ENCODE measurements around the gene LSS.

Gene LSS

DNA sequence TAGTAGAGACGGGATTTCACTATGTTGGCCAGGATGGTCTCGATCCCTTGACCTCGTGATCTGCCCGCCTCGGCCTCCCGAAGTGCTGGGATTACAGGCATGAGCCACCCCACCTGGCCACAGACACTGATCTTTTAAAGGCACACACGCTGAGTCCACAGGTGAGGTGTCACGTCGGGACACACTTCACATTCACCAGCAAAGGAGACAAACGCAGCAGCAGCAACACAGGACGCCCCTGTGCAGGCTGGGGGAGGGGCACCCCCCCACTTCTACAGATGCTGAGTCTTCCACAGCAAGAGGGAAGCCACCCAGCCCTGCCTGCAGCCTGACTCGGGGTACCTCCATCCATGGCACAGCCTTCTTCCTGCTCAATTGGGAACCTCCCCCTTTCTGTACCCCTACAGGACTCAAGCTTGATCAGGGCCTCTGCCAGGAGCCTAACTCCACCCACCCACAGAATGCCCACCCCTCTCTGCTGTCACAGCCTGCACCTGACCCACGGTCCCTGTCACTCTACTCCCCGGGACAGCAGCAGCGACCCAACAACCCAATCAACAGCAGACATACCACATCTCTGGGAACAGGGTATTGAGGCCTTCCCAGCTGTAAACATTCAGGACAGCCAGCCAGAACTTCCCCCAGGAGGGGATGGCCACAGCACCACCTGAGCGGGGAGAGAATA is 9.5 kb downstream of the LSS start:
- peaks cover 4% of the 10 kb centered on the region; the same call in 1 of the 2 replicates for H3K36me3 ChIP-seq (ENCODE audit: insufficient read depth, low read length)
- no peak overlapping the region for H3K9ac ChIP-seq (ENCODE audit: low read depth, low read length)
- no peaks in the 10 kb centered on the region for H3K4me1 ChIP-seq (ENCODE audit: insufficient read depth, low read length)
- no peaks in the 10 kb centered on the region for H3K9me3 ChIP-seq (ENCODE audit: control insufficient read depth, insufficient read depth, low read length)

DNA sequence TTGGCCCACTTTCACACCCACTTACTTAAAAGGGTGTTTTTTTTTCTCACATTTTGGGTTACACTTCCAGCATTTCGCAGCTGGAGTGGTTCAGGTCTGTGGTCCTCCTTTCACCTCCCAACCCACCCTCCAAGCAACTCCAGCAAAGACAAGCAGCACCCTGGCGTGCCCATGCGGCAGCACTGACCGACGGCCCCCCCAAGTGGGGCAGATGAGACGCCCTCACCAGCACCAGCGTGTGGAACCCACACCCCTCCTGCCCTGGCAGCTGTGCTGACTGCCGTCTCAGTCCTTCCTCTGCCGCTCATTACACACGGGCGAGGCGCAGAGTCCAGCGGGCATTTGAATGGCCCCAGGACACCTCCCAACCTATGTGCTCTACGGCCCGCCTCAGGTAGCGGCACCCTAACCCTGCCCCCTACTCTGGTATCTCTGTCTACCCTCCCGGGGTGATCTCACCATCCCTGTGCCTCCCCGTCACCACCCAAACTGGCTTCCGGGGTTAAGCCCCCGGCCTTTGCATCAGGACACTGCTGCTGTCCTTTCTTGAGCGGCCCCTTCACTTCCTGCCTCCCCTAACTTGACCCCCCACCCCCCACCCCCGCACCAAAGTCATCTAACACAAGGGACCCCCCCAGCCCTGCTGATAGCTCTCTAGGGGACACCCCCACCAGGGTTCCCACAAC is 10.9 kb downstream of the LSS start:
- Histone ChIP-seq H3K36me3 (ENCODE audit: insufficient read depth, low read length) (peaks cover 4% of the 10 kb centered on the region; the same call in 1 of the 2 replicates), H3K9ac (ENCODE audit: low read depth, low read length) (no peak overlapping the region), H3K4me1 (ENCODE audit: insufficient read depth, low read length) (no peaks in the 10 kb centered on the region), H3K9me3 (ENCODE audit: control insufficient read depth, insufficient read depth, low read length) (no peaks in the 10 kb centered on the region)

DNA sequence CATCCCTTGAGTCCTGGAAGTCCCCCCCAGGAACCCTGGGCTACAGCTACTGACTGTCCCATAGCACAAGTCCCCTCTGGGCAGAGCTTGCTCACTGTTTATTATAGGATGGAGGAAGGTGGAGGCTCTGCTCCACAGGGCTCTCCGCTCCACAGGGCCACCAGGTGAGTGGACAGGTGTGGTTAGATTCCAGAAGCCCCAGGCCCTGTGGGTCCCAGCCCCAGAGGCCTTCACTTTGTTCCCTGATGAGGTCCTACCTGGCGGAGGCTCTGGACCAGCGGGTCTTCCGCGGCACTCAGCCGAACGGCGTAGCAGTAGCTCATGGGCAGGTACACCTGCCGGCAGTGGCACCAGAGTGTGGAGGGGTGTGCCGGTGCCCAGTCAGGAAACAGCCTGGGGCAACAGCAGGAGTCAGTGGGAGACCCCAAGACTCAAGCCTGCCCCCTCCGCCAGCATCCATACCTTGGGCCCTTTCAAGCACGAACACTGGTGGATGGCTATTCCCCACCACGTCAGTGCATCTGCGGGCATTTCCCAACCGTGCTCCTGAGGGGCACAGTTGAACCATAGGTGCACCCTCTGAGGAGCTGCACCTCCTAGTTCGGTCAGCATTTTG is 12.3 kb downstream of the LSS start:
- Histone ChIP-seq H3K9me3 (ENCODE audit: control insufficient read depth, insufficient read depth, low read length) (no peaks in the 10 kb centered on the region), H3K4me1 (ENCODE audit: insufficient read depth, low read length) (no peaks in the 10 kb centered on the region), H3K36me3 (ENCODE audit: insufficient read depth, low read length) (no peaks in the 10 kb centered on the region; the same call in 1 of the 2 replicates), H3K9ac (ENCODE audit: low read depth, low read length) (no peak overlapping the region)

DNA sequence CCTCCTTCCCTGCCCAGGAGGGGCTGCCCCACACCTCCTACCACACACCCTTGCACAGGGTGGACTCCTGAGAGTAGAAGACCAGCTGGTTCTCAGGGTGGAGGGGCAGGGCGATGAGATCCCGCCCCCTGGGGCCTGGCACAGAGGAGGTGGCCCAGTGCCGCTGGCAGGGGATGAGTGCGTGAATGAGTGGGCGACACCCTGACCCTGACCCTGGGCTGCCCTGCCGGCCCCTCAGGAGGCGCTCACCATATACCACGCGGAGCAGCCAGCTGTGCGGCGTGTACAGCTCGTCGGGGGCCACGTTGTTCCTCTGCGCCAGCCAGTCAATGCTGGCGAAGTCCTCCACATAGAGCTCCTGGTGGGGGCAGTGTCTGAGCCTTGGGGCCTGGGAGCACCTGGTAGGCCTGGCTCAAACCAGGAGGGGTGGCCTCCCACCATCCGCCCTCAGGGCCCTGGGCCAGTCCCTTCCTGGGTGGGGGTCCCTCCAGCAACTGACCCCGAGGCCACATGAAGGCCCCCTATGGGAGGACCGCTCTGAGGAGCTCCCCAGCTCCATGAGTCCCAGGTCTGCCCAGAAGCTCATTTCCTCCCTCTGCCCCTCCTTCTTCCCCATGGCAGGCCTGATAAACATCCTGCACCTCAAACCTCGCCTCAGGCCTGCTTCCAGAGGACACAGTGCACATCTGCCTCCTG is 13.0 kb downstream of the LSS start:
- Histone ChIP-seq H3K36me3 (ENCODE audit: insufficient read depth, low read length) (no peaks in the 10 kb centered on the region; the same call in 1 of the 2 replicates), H3K9ac (ENCODE audit: low read depth, low read length) (no peak overlapping the region), H3K9me3 (ENCODE audit: control insufficient read depth, insufficient read depth, low read length) (no peaks in the 10 kb centered on the region), H3K4me1 (ENCODE audit: insufficient read depth, low read length) (no peaks in the 10 kb centered on the region)

DNA sequence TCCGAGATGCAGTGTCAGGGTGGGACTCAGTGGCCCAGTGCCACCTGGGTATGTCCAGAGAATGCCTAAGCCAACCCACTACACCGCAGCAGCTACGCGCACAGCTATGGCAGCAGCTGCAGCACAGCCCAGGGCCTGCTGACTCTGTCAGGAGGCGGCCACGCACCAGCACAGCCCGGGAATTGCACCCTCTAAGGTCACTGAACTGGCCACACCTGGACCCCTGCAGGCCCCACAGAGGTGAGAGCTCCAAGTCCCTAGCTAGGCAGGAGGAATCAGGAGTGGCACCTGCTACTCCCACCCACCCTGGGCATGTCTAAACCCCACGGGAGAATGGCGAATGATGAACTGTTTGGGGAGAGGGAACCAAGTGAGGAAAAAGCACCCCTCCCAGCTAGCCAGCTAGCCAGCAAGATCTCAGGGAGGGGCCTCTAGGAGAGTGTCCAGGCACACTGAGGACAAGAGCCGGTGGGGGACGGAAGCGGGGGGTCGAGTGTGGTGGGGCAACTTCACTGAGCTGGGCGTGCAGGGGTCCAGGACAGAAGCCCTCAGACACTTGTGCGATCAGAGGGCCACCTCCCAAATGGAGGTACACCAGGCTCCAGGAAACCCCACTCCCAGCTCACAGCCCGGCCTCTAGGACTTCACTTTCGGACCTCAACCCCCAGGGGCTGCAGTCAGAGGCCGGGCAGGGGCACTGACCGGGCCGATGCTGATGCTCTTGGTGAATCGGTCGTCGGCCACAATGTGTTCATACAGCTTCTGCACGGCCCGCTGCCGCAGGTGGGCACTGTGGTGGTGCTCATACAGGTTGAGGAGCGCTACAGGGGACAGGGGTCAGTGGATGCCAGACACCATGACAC is 13.9 kb downstream of the LSS start:
- Histone ChIP-seq H3K9me3 (ENCODE audit: control insufficient read depth, insufficient read depth, low read length) (no peaks in the 10 kb centered on the region), H3K36me3 (ENCODE audit: insufficient read depth, low read length) (peaks cover under 1% of the 10 kb centered on the region; the same call in 1 of the 2 replicates), H3K9ac (ENCODE audit: low read depth, low read length) (no peak overlapping the region; the same call in 1 of the 2 replicates), H3K4me1 (ENCODE audit: insufficient read depth, low read length) (no peaks in the 10 kb centered on the region)

DNA sequence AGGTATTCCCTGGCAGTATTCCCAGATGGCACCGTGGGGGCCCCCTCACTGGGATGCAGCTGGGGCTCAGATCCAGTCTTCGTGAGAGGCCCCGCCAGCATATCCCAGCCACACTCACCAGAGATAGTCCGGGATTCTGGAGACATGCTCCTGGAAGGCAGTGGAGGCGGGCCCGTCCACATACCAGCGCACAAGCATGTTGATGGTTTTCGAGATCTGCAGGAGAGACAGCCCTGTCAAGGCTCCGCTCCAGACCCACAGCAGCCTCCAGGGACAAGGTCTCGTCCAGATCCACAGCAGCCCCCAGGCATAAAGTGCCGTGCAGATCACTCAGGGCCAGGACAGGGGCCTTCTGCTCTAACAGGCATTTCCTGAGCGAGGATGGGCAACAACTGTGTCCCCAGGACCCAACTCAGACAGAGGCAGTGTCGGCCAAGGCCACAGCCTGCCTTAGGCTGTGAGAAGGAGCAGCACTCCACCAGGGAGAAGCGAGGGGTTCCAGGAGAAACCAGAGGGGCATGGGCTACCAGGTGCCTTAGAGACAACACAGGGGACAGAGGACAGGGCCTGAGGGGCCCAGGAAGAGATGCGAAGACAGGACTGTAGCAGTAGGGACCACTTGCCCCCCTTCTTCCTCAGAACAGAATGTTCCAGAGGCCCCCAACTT is 14.8 kb downstream of the LSS start:
- Histone ChIP-seq H3K9ac (ENCODE audit: low read depth, low read length) (no peak overlapping the region), H3K4me1 (ENCODE audit: insufficient read depth, low read length) (no peaks in the 10 kb centered on the region), H3K36me3 (ENCODE audit: insufficient read depth, low read length) (peaks cover 5% of the 10 kb centered on the region; the same call in 1 of the 2 replicates), H3K9me3 (ENCODE audit: control insufficient read depth, insufficient read depth, low read length) (no peaks in the 10 kb centered on the region)

DNA sequence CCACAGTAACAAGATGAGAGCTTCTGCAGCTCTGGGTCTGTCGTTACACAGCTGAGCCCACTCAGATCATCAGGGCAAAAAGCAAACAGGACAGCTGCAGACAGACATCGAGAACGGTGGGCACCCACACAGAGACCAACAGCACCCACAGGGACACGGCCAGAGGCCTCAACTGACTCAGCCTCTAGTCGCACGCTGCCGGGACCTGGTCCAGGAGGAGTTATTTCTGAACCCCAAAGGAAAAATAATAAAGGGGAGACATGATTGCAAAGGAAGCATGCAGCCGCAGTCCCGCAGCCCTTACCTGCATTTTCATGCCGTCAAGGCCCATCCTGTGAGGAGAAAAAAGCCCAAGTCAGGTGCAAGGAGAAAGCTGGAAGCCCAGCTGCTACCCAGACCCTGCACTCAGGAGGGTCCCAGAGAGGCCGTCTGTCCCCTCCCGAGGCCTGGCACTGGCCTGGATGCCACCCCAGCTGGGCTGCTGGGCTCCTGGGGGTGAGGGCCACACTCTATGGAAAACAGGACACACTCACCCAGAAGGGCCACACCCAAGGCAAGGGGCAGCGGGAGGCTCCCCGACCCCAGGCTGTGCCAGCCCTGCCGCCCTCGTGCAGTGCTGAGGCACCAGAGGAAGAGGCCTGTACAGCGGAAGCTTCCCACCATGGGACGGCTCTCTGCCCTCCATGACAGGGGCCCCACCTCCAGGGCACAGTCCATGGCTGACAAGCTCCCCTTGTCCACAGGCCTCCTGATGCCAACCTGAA is 15.7 kb downstream of the LSS start:
- no peaks in the 10 kb centered on the region for H3K4me1 ChIP-seq (ENCODE audit: insufficient read depth, low read length)

DNA sequence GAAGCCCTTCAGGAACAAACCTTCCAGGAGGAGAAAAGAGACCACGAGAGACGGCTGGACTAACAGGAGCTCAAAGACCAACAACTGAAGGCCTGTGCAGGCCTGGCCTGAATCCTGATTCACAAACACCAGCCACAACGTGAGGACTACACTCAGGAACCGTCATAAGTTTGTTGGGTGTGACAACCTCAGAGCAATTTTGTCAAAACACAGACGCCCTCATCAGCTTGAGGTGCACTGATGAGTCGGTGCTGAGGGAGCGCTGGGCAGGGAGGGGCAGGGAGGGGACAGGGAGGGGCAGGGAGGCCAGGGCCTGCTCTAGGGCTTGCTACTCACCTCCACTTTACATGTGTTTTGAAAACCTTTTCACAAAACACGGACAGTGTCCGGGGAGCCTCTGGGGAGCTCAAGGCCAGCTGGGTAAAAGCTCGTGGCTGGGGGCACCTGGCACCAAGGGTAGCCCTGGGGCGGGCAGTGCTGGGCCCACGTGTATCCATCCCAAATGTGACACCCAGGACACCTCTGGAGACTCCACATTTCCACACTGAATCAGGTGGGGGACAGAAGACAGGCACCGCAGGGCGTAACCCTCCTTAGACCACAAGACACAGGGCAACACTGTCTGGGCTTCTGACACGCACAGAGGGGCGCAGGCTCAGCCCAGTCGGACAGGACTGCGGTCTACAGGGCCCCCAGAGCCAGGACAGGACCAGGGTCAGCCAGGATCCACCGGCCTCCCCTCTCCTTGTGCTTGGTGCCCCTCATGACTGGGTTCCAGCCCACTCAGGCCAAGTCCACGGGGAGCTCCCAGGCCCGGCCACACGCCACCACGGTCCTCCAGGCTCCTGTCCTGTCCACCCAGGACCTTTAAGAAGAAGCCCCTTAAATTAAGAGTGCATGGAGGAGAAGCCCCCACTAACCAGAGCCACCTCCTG is 16.5 kb downstream of the LSS start:
- Histone ChIP-seq H3K36me3 (ENCODE audit: insufficient read depth, low read length) (peaks cover 5% of the 10 kb centered on the region; the same call in 1 of the 2 replicates), H3K9ac (ENCODE audit: low read depth, low read length) (no peak overlapping the region)

More for the DNA sequence above, 15.7 kb downstream of the LSS start:
- Histone ChIP-seq H3K9me3 (ENCODE audit: control insufficient read depth, insufficient read depth, low read length) (no peaks in the 10 kb centered on the region), H3K36me3 (ENCODE audit: insufficient read depth, low read length) (peaks cover 5% of the 10 kb centered on the region; the same call in 1 of the 2 replicates), H3K9ac (ENCODE audit: low read depth, low read length) (no peak overlapping the region)

DNA sequence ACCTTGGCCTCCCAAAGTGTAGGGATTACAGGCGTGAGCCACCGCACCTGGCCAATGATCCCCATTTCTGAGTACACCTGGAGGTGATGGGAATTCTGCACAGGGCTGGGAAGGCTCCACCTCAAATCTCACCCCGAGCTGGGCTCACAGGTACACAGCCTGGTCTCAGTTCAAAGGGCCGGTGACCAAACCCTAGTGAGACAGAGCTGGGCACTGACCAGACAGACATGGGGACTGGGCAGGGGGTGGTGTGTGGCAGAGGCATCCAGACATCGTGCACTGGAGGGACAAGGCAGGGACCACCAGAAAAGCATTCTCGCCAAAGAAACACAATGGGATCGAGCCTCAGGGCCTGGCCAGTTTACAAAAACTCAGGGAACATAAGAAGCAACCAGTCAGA is 17.2 kb downstream of the LSS start:
- Histone ChIP-seq H3K9ac (ENCODE audit: low read depth, low read length) (no peak overlapping the region), H3K9me3 (ENCODE audit: control insufficient read depth, insufficient read depth, low read length) (no peaks in the 10 kb centered on the region), H3K36me3 (ENCODE audit: insufficient read depth, low read length) (peaks cover 5% of the 10 kb centered on the region; the same call in 1 of the 2 replicates), H3K4me1 (ENCODE audit: insufficient read depth, low read length) (no peaks in the 10 kb centered on the region)

More for the DNA sequence above, 16.5 kb downstream of the LSS start:
- Histone ChIP-seq H3K4me1 (ENCODE audit: insufficient read depth, low read length) (no peaks in the 10 kb centered on the region), H3K9me3 (ENCODE audit: control insufficient read depth, insufficient read depth, low read length) (no peaks in the 10 kb centered on the region)

DNA sequence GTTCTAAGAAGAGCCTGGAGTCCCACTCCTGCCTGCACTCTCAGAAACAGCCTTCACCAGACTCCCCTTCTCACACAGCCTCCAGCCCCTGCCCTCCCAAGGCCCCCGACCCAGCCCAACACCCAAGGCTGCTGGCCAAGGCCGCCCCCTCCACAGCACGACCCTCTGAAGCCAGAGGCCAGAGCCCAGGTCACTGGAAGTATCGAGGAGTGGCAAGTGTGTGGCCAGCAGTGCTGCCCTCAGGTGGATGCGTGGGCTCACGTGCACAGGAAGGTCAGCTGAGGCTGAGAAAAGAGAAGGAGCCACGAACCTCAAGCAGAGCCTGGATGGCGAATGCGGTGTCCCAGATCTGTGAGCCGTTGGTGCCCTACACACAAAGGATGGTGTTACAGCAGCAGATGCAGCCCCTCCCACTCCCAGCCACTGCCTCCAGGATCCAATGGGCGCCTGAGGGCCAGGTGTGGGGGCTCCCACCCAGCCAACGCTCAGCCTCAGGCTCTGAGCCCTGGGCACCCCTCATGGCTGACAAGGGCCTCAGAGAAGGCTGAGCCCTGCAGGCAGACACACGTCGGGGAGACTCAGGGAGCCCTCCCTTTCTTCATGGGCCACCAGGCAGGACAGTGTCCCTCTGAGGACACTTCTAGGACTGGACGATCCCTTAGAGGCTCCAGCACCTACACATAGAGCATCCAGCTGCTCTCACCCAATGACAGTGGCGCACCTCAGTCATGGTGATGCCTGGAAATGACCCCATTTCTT is 18.0 kb downstream of the LSS start:
- Histone ChIP-seq H3K4me1 (ENCODE audit: insufficient read depth, low read length) (no peaks in the 10 kb centered on the region), H3K36me3 (ENCODE audit: insufficient read depth, low read length) (peaks cover 6% of the 10 kb centered on the region), H3K9ac (ENCODE audit: low read depth, low read length) (no peak overlapping the region), H3K9me3 (ENCODE audit: control insufficient read depth, insufficient read depth, low read length) (no peaks in the 10 kb centered on the region)
